Upper lobe of right lung (tissue), 1 donor: ENCODE results near the gene SCUBE3. TPM values are rescaled to one million over a fixed set of nuclear protein-coding genes. Genes with fewer than 3 reads are reported as not detected.

Experiments
- ATAC-seq: fragments of 200-7000 bp; cut with Tn5 transposase; one replicate; pipeline ENCODE4 v1.9.1; 2020; ENCODE audit warnings: mild to moderate bottlenecking, moderate library complexity
- DNase-seq: peaks from one replicate; pipeline ENCODE4 v3.0.0-alpha.2; 2020
- H3K27ac ChIP-seq: fragments of 200-600 bp; one replicate; pipeline ENCODE4 v1.8.0; 2022
- H3K27me3 ChIP-seq: fragments of 200-600 bp; one replicate; pipeline ENCODE4 v1.8.0; 2022; ENCODE audit warnings: mild to moderate bottlenecking
- H3K36me3 ChIP-seq: fragments of 200-600 bp; one replicate; pipeline ENCODE4 v1.8.0; 2022
- H3K4me1 ChIP-seq: fragments of 200-600 bp; one replicate; pipeline ENCODE4 v1.8.0; 2022
- H3K4me3 ChIP-seq: fragments of 200-600 bp; one replicate; pipeline ENCODE4 v1.8.0; 2022; ENCODE audit warnings: mild to moderate bottlenecking
- H3K9me3 ChIP-seq: fragments of 200-600 bp; one replicate; pipeline ENCODE4 v1.8.0; 2022
- intact Hi-C: fragments of 100-400 bp; cut with DNase I; formaldehyde crosslinking; loops from one replicate; pipeline ENCODE4 v1.11.0; 2022
- total RNA-seq: library from RNA; stranded (reverse); fragmentation: NEBNext Ultra II Directional; extraction: Animal tissue kit (Norgen Biotek cat#: 25700); gene quantifications from one replicate; pipeline ENCODE4 v1.2.1, GENCODE V29; 2021
- TF ChIP-seq, protein P1 (sequence below): fragments of 200-600 bp; IDR thresholded peaks from one replicate; pipeline ENCODE4 v1.8.0; 2022; ENCODE audit warnings: antibody characterized with exemption
- donor health status: DM: no; HTN: yes; CAD: no; lungs with severe emphysema.

The SCUBE3 gene
- total RNA-seq, 1 donor from 2014 or later = 0.46 TPM

DNA sequence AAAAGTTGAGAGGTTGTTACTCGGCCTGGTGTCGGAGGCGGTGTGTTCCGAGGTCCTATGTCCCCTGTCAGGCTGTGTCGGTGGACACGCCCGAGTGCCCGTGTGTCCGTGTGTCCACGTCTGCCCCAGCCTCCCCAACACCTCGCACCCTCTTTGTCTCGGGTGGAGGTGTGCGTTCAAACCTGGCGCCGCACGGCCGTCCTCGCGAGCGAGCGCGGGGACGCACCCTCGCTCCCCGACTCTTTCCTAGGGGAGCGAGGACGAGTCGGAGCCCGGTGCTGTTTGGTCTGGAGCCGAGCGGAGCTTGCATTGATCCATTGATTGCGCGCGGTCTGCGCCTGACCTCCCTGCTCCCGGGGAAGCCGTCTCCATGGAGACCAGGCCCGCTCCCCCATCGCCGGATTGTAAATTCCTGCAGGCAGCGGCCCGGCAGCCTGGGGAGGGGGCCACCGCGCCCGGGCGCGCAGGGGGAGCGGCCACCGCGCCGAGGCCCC is 411 bp upstream of the SCUBE3 start:
- no peak for DNase-seq

DNA sequence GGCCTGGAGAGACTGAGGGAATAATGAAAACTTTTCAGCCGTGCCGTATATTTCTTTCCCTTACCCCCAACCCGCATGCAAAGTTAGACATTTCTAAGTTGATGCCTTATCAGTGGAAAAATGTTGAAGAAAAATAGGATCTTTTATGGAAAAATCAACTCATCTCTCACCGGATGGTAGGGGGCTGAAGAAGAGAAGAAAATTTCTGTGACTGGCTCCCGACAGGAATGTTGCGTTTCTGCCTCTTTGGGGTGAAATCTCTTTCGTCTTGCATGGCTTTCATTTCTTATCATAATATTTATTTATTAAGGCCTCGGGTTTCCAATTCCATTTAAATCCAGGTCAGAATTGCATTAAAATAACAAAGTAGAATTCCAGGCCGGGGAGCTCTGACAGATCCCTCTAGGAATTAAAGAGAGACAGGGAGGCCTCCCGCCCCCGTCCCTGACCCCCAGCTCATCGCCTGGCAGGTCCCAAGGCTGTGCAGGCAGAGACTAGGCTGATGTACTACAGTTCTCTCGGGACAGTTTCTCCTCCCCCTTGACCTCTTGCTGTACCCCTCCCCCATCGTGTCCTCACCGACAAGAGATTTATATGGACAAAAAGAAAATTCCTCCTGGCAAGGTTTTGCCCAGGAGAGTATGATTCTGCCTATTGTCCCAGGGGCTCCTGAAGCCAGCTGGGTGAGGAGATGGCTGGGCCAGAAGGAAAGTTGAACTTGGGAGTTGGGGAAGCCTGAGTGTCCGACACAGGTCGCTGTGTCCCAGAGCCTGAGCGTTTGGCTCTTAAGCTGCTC is 1.3 kb downstream of the SCUBE3 start:
- H3K27me3 ChIP-seq = peaks cover 50% of the 10 kb centered on the region
- no peaks in the 10 kb centered on the region for H3K9me3 ChIP-seq
- DNase-seq (no peak), ATAC-seq (no peak)
- TF ChIP-seq, protein P1, sequence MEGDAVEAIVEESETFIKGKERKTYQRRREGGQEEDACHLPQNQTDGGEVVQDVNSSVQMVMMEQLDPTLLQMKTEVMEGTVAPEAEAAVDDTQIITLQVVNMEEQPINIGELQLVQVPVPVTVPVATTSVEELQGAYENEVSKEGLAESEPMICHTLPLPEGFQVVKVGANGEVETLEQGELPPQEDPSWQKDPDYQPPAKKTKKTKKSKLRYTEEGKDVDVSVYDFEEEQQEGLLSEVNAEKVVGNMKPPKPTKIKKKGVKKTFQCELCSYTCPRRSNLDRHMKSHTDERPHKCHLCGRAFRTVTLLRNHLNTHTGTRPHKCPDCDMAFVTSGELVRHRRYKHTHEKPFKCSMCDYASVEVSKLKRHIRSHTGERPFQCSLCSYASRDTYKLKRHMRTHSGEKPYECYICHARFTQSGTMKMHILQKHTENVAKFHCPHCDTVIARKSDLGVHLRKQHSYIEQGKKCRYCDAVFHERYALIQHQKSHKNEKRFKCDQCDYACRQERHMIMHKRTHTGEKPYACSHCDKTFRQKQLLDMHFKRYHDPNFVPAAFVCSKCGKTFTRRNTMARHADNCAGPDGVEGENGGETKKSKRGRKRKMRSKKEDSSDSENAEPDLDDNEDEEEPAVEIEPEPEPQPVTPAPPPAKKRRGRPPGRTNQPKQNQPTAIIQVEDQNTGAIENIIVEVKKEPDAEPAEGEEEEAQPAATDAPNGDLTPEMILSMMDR = no peak
- intact Hi-C loops = no loop called here
- H3K4me1 ChIP-seq = peaks cover 4% of the 10 kb centered on the region
- H3K27ac ChIP-seq = no peak overlapping the region
- no peak overlapping the region for H3K4me3 ChIP-seq
- no peaks in the 10 kb centered on the region for H3K36me3 ChIP-seq

More for the DNA sequence above, 411 bp upstream of the SCUBE3 start:
- Histone ChIP-seq H3K36me3 (no peaks in the 10 kb centered on the region), H3K4me1 (peaks cover 4% of the 10 kb centered on the region), H3K27me3 (peaks cover 50% of the 10 kb centered on the region), H3K9me3 (no peaks in the 10 kb centered on the region), H3K4me3 (no peak overlapping the region), H3K27ac (no peak overlapping the region)
- TF ChIP-seq, protein P1 = no peak
- intact Hi-C loops = no loop called here
- ATAC-seq = no peak

DNA sequence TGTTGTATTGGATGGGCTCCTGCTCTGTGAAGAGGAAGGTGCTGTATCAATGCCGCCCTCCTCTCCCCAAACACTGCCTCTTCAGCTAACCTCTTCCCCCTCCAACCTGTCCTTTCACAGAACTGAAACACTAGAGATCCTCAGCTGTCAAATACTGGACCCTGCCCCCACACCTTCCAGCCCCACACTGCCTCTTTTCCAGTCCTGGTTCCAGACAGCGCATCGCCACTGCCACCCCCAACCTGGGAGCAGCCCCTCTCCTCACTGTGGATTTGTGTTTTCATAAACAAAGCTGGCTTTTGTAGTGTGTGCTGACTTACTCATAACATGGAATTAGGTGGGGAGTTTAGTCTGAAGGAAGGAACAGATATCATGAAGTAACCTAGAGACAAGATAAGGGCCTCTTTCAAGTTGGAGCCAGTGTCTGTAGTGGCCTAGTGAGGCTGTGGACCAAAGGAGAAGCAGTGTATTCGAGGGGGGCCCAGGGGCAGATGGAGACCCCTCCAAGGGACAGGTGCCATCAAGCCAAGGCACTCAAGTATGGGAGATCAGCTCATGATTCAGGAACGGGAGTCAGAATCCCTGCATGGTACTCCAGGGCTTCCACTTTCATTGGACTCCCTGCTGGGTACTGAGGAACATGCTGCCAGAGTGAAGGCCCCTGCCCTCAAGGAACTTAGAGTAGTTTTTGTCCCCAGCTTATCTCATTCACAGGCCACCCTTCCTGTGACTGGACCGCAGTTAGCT is 2.1 kb downstream of the SCUBE3 start:
- no peak overlapping the region for H3K27ac ChIP-seq

DNA sequence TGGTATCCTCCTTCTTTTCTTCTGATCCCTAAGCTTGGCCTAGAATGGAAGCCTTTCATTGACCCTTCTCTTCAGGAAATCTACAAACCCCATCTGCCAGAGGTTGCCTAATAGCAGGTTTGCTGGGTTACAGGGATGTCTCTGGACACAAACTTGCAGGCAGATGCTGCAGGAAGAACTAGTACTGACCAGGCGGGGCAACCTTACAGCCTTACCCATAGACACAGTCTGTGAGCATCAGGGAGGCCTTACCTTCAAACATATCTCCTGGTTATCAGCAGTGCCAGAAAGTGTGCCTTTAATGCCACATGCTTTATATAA is 2.6 kb downstream of the SCUBE3 start:
- ATAC-seq (no peak), DNase-seq (no peak)
- no peaks in the 10 kb centered on the region for H3K9me3 ChIP-seq
- TF ChIP-seq, protein P1 = no peak
- H3K27me3 ChIP-seq = peaks cover 50% of the 10 kb centered on the region
- H3K27ac ChIP-seq = no peak overlapping the region
- intact Hi-C loops = no loop called here
- no peak overlapping the region for H3K4me3 ChIP-seq
- no peaks in the 10 kb centered on the region for H3K36me3 ChIP-seq
- peaks cover 4% of the 10 kb centered on the region for H3K4me1 ChIP-seq

More for the DNA sequence above, 2.1 kb downstream of the SCUBE3 start:
- Histone ChIP-seq H3K36me3 (no peaks in the 10 kb centered on the region), H3K4me3 (no peak overlapping the region), H3K4me1 (peaks cover 4% of the 10 kb centered on the region), H3K27me3 (peaks cover 50% of the 10 kb centered on the region), H3K9me3 (no peaks in the 10 kb centered on the region)
- DNase-seq (no peak), ATAC-seq (no peak)
- TF ChIP-seq, protein P1 = no peak
- intact Hi-C loops = no loop called here

DNA sequence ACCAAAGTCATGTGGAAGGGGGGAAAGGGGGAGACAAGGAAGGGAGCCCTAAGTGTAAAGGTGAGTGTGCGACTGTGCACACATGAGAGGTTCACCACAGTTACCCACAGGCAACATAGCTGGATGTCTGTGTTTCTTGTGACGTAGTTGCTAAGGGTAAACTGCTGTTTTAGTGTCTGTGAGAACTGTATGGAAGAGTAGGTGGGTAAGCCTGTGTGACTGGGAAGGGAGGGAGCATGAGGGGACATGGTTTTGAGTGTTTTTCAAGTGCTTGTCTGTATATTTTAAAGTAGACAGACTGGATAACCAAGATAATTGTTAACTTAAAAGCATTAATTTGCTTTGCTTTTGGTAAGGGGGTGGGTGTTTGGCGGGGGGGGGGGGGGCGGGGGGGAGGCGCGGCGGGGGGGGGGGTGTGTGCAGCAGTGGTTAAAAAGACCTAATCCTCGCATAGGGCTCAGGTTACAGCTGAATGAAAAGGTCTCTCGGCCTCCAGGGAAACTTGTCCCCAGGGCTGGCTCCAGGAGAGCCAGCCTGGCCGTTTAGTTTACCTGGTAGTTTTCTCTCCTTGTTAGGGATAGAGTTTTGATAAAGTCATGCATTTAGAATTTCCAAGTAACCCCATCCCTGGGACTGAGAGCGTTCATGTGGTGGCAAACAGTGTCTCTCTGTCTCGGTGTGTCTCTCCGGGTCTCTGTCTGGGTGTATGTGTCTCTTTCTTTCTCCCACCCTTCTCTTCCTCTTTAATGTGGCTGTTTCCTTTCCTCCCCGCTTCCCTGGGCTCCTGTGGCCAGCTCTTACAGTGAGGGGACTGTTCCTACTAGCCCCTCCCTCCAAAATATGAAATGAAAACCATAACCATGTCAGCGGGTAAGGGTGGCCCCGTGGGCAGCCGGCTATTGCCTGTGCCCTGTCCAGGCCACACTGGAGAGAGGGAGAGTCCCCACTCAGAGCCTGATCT is 3.4 kb downstream of the SCUBE3 start:
- no peak overlapping the region for H3K27ac ChIP-seq
- no peak for DNase-seq
- intact Hi-C loops = no loop called here

More for the DNA sequence above, 3.4 kb downstream of the SCUBE3 start:
- no peaks in the 10 kb centered on the region for H3K9me3 ChIP-seq
- H3K4me3 ChIP-seq = no peak overlapping the region
- peaks cover 45% of the 10 kb centered on the region for H3K27me3 ChIP-seq
- TF ChIP-seq, protein P1 = no peak
- ATAC-seq = no peak
- H3K4me1 ChIP-seq = peaks cover 4% of the 10 kb centered on the region
- no peaks in the 10 kb centered on the region for H3K36me3 ChIP-seq
